ENCODE data around the gene ACTR1A. TPM values are rescaled to one million over a fixed set of nuclear protein-coding genes. Genes with fewer than 3 reads are reported as not detected.
A peak's percentile ranks its signal among the peaks of the same experiment; 100 is the strongest.

The ACTR1A gene
- total RNA-seq, 1 experiment from 2014 or later = 82.1 TPM

DNA sequence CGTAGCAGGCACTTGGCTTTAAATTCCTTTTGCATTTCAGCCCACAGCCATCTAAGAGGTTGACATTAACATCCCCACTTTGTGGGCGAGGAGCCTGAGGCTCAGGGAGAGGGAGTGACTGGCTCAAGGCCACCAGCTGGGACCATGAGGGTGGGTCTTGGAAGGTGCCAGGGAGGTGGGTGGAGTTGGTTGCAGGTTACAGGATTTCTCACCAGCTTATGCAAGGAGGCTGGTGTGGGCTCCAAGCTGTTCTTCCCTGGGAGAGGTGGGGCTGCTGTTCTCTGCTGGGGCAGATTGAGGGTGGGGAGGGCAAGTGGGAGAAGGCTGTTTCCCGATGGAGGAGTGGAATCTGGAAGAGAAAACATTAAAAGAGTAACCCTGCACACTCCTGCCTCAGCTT, 37.0 kb downstream of the ACTR1A start:
- Histone ChIP-seq H2BK120ac (ENCODE audit: low read depth, low read length, poor library complexity, severe bottlenecking) (no peak overlapping the region), H4K91ac (ENCODE audit: insufficient read length, low read depth, low read length) (no peak overlapping the region), H3K18ac (ENCODE audit: insufficient read length, low read depth, low read length) (no peak overlapping the region), H3K27ac (ENCODE audit: insufficient read length, low read depth, low read length) (no peak overlapping the region), H2AFZ (ENCODE audit: low read length) (no peak overlapping the region), H3K56ac (ENCODE audit: insufficient read length, low read depth, low read length) (no peak overlapping the region), H2BK15ac (ENCODE audit: low read depth, low read length) (no peak overlapping the region), H3K23ac (ENCODE audit: insufficient read length, low read depth, low read length) (no peak overlapping the region), H2BK5ac (ENCODE audit: insufficient read length, low read length) (no peak overlapping the region), H3K79me2 (ENCODE audit: insufficient read depth, low read length) (no peaks in the 10 kb centered on the region), H3K4me1 (ENCODE audit: insufficient read depth, low read length) (peaks cover 3% of the 10 kb centered on the region), H3K23me2 (ENCODE audit: insufficient read length, low read depth, low read length, poor library complexity, severe bottlenecking) (peaks cover 10% of the 10 kb centered on the region), H3K9ac (ENCODE audit: extremely low read depth, insufficient read length, low read length) (no peak overlapping the region), H3T11ph (ENCODE audit: low read length) (no peak overlapping the region), H2BK12ac (ENCODE audit: insufficient read length, low read depth, low read length) (no peak overlapping the region), H3K79me1 (ENCODE audit: insufficient read depth, low read depth, low read length, poor library complexity, severe bottlenecking) (no peaks in the 10 kb centered on the region), H3K27me3 (ENCODE audit: insufficient read depth, low read length) (no peaks in the 10 kb centered on the region), H3K4me2 (ENCODE audit: insufficient read depth, insufficient read length, low read length) (no peak overlapping the region), H4K20me1 (ENCODE audit: control insufficient read depth, insufficient read depth, insufficient read length) (no peaks in the 10 kb centered on the region), H2AK5ac (ENCODE audit: insufficient read length, low read length) (no peak overlapping the region), H4K8ac (replicated peaks; ENCODE audit: insufficient read length, low read depth, low read length) (no peak overlapping the region), H3K4ac (ENCODE audit: low read depth, low read length) (no peak overlapping the region), H3K9me3 (ENCODE audit: control insufficient read depth, low read depth, low read length) (no peaks in the 10 kb centered on the region), H3K14ac (ENCODE audit: insufficient read depth, low read length) (no peak overlapping the region), H4K5ac (ENCODE audit: insufficient read length, low read depth, low read length) (no peak overlapping the region), H2BK20ac (ENCODE audit: low read depth, low read length, poor library complexity, severe bottlenecking) (no peak overlapping the region)
- TF ChIP-seq, protein P1, sequence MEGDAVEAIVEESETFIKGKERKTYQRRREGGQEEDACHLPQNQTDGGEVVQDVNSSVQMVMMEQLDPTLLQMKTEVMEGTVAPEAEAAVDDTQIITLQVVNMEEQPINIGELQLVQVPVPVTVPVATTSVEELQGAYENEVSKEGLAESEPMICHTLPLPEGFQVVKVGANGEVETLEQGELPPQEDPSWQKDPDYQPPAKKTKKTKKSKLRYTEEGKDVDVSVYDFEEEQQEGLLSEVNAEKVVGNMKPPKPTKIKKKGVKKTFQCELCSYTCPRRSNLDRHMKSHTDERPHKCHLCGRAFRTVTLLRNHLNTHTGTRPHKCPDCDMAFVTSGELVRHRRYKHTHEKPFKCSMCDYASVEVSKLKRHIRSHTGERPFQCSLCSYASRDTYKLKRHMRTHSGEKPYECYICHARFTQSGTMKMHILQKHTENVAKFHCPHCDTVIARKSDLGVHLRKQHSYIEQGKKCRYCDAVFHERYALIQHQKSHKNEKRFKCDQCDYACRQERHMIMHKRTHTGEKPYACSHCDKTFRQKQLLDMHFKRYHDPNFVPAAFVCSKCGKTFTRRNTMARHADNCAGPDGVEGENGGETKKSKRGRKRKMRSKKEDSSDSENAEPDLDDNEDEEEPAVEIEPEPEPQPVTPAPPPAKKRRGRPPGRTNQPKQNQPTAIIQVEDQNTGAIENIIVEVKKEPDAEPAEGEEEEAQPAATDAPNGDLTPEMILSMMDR (conservative IDR thresholded peaks at IDR 0.05) = no peak
- Mint-ChIP-seq H3K27me3 (ENCODE audit: low read depth) (peaks cover 16% of the 10 kb centered on the region), H3K4me1 (peaks cover 36 to 38% of the 10 kb centered on the region in 2 experiments), H3K4me3 (peak overlapping the region in 1 of 2 experiments; percentile 50; a peak in 2 of 5 replicates), H3K9me3 (no peaks in the 10 kb centered on the region), H3K36me3 (ENCODE audit: insufficient read depth in 1 of 3, low read depth in 3 of 3) (peaks cover 0 to 8% (median 0%) of the 10 kb centered on the region in 3 experiments; a peak in 4 of 7 replicates), H3K27ac (peak overlapping the region in 1 of 3 experiments; percentile 49; a peak in 1 of 7 replicates)
- WGBS (ENCODE audit: extremely low coverage, insufficient read length, low lambda C conversion rate) = no CpG with 5 or more reads among the region's 3 CpGs
- no peak for DNase-seq

Measured in H9 (cell line).